Body of pancreas (tissue), 4 donors: ENCODE results near the gene PKIB. TPM values are rescaled to one million over a fixed set of nuclear protein-coding genes. Genes with fewer than 3 reads are reported as not detected.
A peak's percentile ranks its signal among the peaks of the same experiment; 100 is the strongest.

ENCODE experiments used
- ATAC-seq: fragments of 150-250 bp; one replicate; pipeline ENCODE4 v1.9.1; 2016
- DNase-seq, 4 donors: peaks; one replicate each; pipeline ENCODE4 v3.0.0-alpha.2; 2019
- H3K27ac ChIP-seq, 4 donors: fragments of 200-600 bp; sonication (generic); 1 replicate in 3 of 4; 2 replicates in 1 of 4; pipeline versions ENCODE4 v1.5.1 to v1.6.1; 2016 to 2019; ENCODE audit warnings: mild to moderate bottlenecking in 1 of 4, mixed read lengths in 1 of 4, moderate library complexity in 1 of 4
- H3K27me3 ChIP-seq, 2 donors: fragments of 200-600 bp; sonication (generic); one replicate each; pipeline ENCODE4 v1.6.0; 2016; ENCODE audit warnings: mild to moderate bottlenecking in 1 of 2
- H3K36me3 ChIP-seq, 2 donors: fragments of 200-600 bp; sonication (generic); replicated peaks in 1 of 2; 2 replicates each; pipeline ENCODE4 v1.5.1; 2016; ENCODE audit warnings: low read depth in 2 of 2; ENCODE audit not compliant: insufficient read depth in 1 of 2
- H3K4me1 ChIP-seq: fragments of 200-600 bp; sonication (generic); one replicate; pipeline ENCODE4 v1.6.0; 2016
- H3K4me3 ChIP-seq, 2 donors: fragments of 200-600 bp; sonication (generic); 1 replicate in 1 of 2; 2 replicates in 1 of 2; pipeline ENCODE4 v1.5.1; 2016 to 2019
- H3K9me3 ChIP-seq, 3 donors: fragments of 200-600 bp; sonication (generic); 1 replicate in 2 of 3; 2 replicates in 1 of 3; pipeline ENCODE4 v1.5.1; 2016
- POLR2A ChIP-seq, 3 donors: fragments of 450-650 bp; IDR thresholded peaks; one replicate each; pipeline ENCODE4 v1.6.1; 2016; ENCODE audit warnings: antibody characterized with exemption in 3 of 3, mild to moderate bottlenecking in 2 of 3
- WGBS, 2 donors: methylation state at CpG; one replicate each; pipeline ENCODE4 v1.1.5; 2017; 5-methylcytosine and 5-hydroxymethylcytosine counted together
- intact Hi-C: fragments of 100-400 bp; cut with DNase I; formaldehyde crosslinking; loops from one replicate; pipeline ENCODE4 v1.15.1; 2023
- total RNA-seq, 2 donors: library from RNA; depleted of rRNA; stranded (reverse); fragments of >200 nt; gene quantifications; one replicate each; pipeline ENCODE4 v1.1.0, GENCODE V29; 2016
- TF ChIP-seq, protein P1 (sequence below), 7 experiments: fragments of 450-650 bp in 4 of 7; fragments of 200-600 bp in 3 of 7; sonication (generic) in 3 of 7; IDR thresholded peaks; one replicate each; pipeline ENCODE4 v1.5.1; 2016 to 2019; ENCODE audit warnings: antibody characterized with exemption in 7 of 7

The PKIB gene
- total RNA-seq, 2 donors from 2014 or later, result 13.0 TPM; not detected in 1

DNA sequence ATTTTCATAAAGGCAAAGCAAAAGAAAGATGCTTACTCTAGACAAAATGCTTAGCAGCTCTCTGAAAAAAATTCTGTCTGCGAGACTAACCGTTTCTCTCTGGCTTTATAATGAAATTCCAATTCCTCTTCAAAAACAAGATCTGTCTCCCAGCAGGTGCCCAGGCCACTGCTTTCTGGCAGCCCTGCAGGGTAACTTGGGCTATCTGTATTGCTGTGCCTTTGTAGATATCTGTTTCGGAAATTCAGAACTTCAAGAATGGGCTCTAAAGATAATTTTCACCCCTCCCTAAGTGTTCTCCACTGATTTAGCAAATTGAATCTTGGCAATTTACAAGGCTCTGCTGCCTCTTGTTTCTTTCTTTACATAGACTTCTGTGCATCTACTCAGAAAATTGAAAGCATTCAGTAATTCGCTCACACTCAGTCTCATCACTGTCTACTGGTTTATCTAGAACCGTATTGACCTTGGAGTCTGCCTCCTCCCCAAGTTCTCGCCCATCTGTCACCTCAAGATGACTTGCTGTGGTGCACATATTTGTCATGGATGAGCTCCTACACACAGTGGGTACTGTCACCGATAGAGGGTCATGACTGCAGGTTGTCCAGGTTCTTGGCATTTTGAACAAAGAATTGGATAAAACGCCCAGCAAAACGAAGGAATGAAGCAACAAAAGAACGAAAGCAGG lies 142.9 kb downstream of the PKIB start:
- Histone ChIP-seq H3K9me3 (no peaks in the 10 kb centered on the region), H3K27me3 (no peaks in the 10 kb centered on the region), H3K4me3 (no peak overlapping the region), H3K27ac (peak overlapping the region in 1 of 4 donors; percentile 59), H3K4me1 (no peaks in the 10 kb centered on the region), H3K36me3 (no peaks in the 10 kb centered on the region)
- 69 to 78% methylated on average over 10 of the region's 10 CpGs for WGBS, 2 donors
- no peak for TF ChIP-seq POLR2A (IDR thresholded peaks at IDR 0.05)
- TF ChIP-seq, protein P1, sequence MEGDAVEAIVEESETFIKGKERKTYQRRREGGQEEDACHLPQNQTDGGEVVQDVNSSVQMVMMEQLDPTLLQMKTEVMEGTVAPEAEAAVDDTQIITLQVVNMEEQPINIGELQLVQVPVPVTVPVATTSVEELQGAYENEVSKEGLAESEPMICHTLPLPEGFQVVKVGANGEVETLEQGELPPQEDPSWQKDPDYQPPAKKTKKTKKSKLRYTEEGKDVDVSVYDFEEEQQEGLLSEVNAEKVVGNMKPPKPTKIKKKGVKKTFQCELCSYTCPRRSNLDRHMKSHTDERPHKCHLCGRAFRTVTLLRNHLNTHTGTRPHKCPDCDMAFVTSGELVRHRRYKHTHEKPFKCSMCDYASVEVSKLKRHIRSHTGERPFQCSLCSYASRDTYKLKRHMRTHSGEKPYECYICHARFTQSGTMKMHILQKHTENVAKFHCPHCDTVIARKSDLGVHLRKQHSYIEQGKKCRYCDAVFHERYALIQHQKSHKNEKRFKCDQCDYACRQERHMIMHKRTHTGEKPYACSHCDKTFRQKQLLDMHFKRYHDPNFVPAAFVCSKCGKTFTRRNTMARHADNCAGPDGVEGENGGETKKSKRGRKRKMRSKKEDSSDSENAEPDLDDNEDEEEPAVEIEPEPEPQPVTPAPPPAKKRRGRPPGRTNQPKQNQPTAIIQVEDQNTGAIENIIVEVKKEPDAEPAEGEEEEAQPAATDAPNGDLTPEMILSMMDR (IDR thresholded peaks at IDR 0.05), result no peak
- intact Hi-C loops, result no loop called here
- DNase-seq (no peak), ATAC-seq (no peak)

DNA sequence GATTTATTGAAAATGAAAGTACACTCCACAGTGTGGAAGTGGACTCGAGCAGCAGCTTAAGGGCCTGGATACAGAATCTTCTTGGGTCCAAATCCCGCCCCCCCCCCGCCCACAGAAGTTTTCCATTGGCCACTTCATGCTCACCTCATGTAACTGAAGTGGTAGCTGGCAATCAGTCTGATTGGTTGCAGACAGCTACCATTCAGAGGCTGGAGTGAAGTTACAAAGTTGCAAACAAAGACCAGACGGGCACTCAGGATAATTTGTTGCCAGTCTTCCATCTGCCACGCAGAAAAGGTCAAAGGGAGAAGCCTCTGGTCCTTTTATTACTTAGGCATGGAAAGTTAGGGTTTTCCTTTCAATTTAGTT lies 143.5 kb downstream of the PKIB start:
- peak overlapping the region in 1 of 4 donors; percentile 59 for H3K27ac ChIP-seq
- WGBS, 2 donors, result 39 to 43% methylated on average over 4 to 5 of the region's 5 CpGs
- H3K9me3 ChIP-seq, result no peaks in the 10 kb centered on the region
- DNase-seq (peak in 3 of 4 donors; percentile 21 to 46 (median 27)), ATAC-seq (peak; percentile 81)
- H3K4me3 ChIP-seq, result no peak overlapping the region
- intact Hi-C loops, result no loop called here
- no peaks in the 10 kb centered on the region for H3K36me3 ChIP-seq
- no peaks in the 10 kb centered on the region for H3K4me1 ChIP-seq
- H3K27me3 ChIP-seq, result no peaks in the 10 kb centered on the region
- TF ChIP-seq POLR2A (IDR thresholded peaks at IDR 0.05), result no peak
- TF ChIP-seq, protein P1 (IDR thresholded peaks at IDR 0.05), result no peak

DNA sequence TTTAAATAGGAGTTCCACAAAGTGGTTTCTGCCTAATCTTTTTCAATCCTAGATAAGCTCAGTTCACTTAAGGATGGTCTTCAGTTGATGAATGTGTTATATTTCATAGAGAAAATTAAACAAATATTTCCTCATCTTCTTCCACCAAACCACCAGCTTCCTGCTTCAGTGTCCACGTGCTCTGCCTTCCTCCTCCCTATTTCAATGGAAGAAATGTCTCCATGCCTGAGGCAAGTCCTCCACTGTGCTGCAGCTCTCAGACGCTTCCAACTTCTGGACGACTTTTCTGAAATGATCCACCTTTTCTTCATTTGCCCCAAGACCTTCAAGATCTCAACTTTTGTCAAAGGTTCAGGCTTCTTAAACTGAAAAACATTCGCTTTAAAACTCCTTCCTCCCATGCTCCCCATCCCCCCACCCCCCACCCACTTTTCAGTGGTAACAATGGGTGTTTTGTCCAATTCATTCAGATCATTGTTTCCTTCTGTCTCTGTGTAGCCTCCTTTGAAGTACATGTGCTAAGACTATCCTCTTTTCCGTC lies 144.1 kb downstream of the PKIB start:
- H3K27me3 ChIP-seq, result no peaks in the 10 kb centered on the region
- no peaks in the 10 kb centered on the region for H3K9me3 ChIP-seq
- 72 to 75% methylated on average over 5 of the region's 5 CpGs for WGBS, 2 donors
- TF ChIP-seq POLR2A (IDR thresholded peaks at IDR 0.05), result no peak
- TF ChIP-seq, protein P1 (IDR thresholded peaks at IDR 0.05), result no peak
- no peak overlapping the region for H3K4me3 ChIP-seq
- peak overlapping the region in 1 of 4 donors; percentile 23 for H3K27ac ChIP-seq
- no peaks in the 10 kb centered on the region for H3K36me3 ChIP-seq
- ATAC-seq (no peak), DNase-seq (no peak)
- intact Hi-C loops, result no loop called here
- no peaks in the 10 kb centered on the region for H3K4me1 ChIP-seq

DNA sequence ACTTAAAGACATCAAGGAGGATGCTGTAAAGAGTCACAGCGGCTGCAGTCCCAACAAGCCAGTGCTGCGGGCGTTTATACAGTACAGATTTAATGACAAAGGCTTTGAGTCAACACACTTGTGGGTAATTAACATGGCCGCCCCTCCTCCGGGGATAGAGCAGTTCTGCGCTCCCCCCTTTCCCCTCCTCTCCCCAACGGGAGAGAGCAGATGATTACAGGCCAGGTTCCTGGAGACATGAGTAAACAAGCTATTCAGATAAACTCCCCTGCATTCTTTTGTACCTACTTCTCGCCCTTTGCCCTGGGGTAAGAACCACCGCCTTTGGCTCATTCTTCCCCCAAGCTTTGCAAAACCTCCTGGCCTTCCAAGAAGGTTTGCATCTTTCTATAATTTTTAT lies 145.7 kb downstream of the PKIB start:
- H3K9me3 ChIP-seq, result no peaks in the 10 kb centered on the region
- DNase-seq (no peak), ATAC-seq (no peak)
- no peak overlapping the region for H3K4me3 ChIP-seq
- TF ChIP-seq POLR2A (IDR thresholded peaks at IDR 0.05), result no peak
- TF ChIP-seq, protein P1 (IDR thresholded peaks at IDR 0.05), result no peak
- intact Hi-C loops, result no loop called here
- no peaks in the 10 kb centered on the region for H3K36me3 ChIP-seq
- H3K27me3 ChIP-seq, result no peaks in the 10 kb centered on the region
- H3K4me1 ChIP-seq, result no peaks in the 10 kb centered on the region
- 64 to 69% methylated on average over 9 of the region's 9 CpGs for WGBS, 2 donors
- H3K27ac ChIP-seq, result no peak overlapping the region

DNA sequence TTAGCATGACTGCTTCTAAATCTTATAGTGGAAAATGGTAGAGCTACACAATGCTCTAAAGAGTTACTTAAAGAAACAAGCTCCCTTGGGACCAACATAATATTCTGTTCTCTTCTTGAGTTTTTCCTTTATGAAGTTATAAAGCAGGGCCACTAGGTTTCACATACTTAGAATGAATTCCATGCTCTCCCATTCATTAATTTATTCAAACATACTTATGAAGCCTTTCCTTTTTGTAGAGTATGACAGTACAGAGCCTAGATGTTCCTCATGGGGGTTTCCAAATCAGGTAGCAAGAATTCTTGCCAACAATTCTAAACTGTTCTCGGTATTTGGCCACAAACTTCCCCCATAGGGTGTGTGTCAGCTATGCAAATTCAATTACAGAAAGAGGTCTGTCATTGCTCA lies 148.7 kb downstream of the PKIB start:
- Histone ChIP-seq H3K27me3 (no peaks in the 10 kb centered on the region), H3K27ac (no peak overlapping the region), H3K36me3 (no peaks in the 10 kb centered on the region), H3K4me3 (no peak overlapping the region), H3K4me1 (no peaks in the 10 kb centered on the region), H3K9me3 (no peaks in the 10 kb centered on the region)
- DNase-seq (no peak), ATAC-seq (no peak)
- intact Hi-C loops, result no loop called here
- no peak for TF ChIP-seq POLR2A (IDR thresholded peaks at IDR 0.05)
- TF ChIP-seq, protein P1 (IDR thresholded peaks at IDR 0.05), result no peak
- 48 to 65% methylated on average over 1 of the region's 1 CpG for whole genome bisulfite sequencing, 2 donors
